ENCODE results near the gene IFIT1. TPM values are rescaled to one million over a fixed set of nuclear protein-coding genes. Genes with fewer than 3 reads are reported as not detected.

Gene IFIT1
- total RNA-seq (2022; extraction: Qiagen RNA extraction; ENCODE audit: low read depth) = 3.5 to 7.0 TPM (median 4.8 TPM) in 5 replicates

GRCh38 chr10:89391907-89392756 lies at the start of gene IFIT1:
IFIT1 (plus strand) TSS chr10:89392623; CDS start chr10:89392713, 90 bp downstream.

GRCh38 chr10:89377705-89378637 lies 14.5 kb upstream of the IFIT1 start, which contains the start of gene IFIT1B:
IFIT1B (plus strand) TSS chr10:89378056; CDS start chr10:89378136, 80 bp downstream.

GRCh38 chr10:89414146-89414878 lies 21.9 kb downstream of the IFIT1 start, which contains the start of gene IFIT5:
IFIT5 (plus strand) TSS chr10:89414568; CDS start chr10:89414799, 231 bp downstream.

Other genes with a start within 250 kb of the IFIT1 start
- gene CH25H, start 185.3 kb upstream of the IFIT1 start, total RNA-seq (2022; extraction: Qiagen RNA extraction; ENCODE audit: low read depth) = 0.15 TPM in 1 of 5 replicates, not detected in the others
- gene LIPA, start 140.8 kb upstream of the IFIT1 start, total RNA-seq (2022; extraction: Qiagen RNA extraction; ENCODE audit: low read depth) = 40.5 to 50.3 TPM (median 45.2 TPM) in 5 replicates
- 1.7 to 4.5 TPM (median 2.8 TPM) in 5 replicates for gene IFIT2, start 90.6 kb upstream of the IFIT1 start, total RNA-seq (2022; extraction: Qiagen RNA extraction; ENCODE audit: low read depth)
- gene IFIT3, start 64.6 kb upstream of the IFIT1 start, total RNA-seq (2022; extraction: Qiagen RNA extraction; ENCODE audit: low read depth) = 3.8 to 7.2 TPM (median 4.9 TPM) in 5 replicates
- not detected in 5 replicates for gene IFIT1B, start 14.6 kb upstream of the IFIT1 start, total RNA-seq (2022; extraction: Qiagen RNA extraction; ENCODE audit: low read depth)
- gene IFIT5, start 21.9 kb downstream of the IFIT1 start, total RNA-seq (2022; extraction: Qiagen RNA extraction; ENCODE audit: low read depth) = 6.8 to 13.9 TPM (median 8.6 TPM) in 5 replicates
- 0.09 to 0.27 TPM (median 0.19 TPM) in 5 replicates for gene SLC16A12, start 143.0 kb downstream of the IFIT1 start, total RNA-seq (2022; extraction: Qiagen RNA extraction; ENCODE audit: low read depth)

All from A549 treated with ZK216348 at 1 μM for 4 hours (cell line).